ENCODE results near the gene UBASH3A.
"Not testable (repeated sequence)": the region's sequence is repeated elsewhere in the genome, so short reads cannot be mapped to it uniquely, and the experiment has no call there.

UBASH3A gene

DNA sequence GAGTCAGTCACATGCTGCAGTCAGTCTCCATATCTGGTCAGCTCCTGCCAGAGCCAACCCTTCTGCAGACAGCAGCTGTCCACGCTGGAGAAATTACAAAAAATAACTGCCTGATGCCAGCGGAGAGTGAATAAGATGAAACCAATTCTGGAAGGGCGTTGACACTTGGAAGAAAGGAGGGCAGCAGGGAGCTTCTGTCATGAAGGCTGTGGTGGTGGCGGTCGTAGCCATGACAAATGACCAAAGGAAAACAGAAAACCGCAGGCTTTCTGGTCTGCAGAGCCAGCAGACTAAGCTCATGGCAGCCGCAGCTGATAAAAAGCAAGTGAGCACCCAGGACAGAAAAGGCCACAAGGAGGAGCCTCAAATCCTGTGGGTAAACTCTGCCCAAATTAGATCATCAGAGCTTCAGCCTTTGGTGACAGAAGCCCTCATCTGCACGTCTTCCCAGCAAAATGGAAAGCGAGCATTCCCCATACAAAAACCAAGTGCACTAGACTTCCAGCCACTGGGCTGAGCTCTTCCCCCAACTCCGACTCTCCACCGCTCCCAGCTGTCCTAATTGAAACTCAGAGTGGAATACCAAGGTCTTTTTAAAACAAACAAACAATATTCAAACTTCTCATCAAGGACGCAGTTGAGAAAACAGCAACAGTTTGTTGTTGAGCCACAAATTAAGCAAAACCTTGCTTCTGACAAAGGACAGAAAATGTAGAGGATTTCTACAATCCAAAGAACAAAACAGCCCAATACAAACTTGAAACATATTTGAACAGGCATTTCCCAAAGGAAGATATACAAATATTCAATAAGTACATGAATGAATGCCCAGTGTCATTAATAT lies 63.7 kb downstream of the UBASH3A start:
- no peaks in the 10 kb centered on the region for H3K36me3 ChIP-seq
- peaks cover 0 to 30% (median 4%) of the 10 kb centered on the region in 11 experiments; a peak in 6 of 22 replicates for H3K27me3 ChIP-seq
- H3K4me1 ChIP-seq, result peaks cover 45 to 78% (median 65%) of the 10 kb centered on the region in 10 experiments
- no peaks in the 10 kb centered on the region for H3K9me3 ChIP-seq (replicated peaks in 1 of 11)
- no peak for TF ChIP-seq Cebpa-rat (IDR thresholded peaks at IDR 0.05)
- H3K27ac ChIP-seq, result no peak overlapping the region; a peak in 1 of 22 replicates
- no peak overlapping the region for H3K4me3 ChIP-seq
- H3K4me2 ChIP-seq, result peak overlapping the region; percentile 78 to 95 (median 90)
- H3K9ac ChIP-seq, result no peak overlapping the region
- H4K20me1 ChIP-seq, result peaks cover 0 to 26% (median 0%) of the 10 kb centered on the region in 11 experiments; a peak in 2 of 22 replicates

- Histone ChIP-seq H3K4me1 (peaks cover 41 to 69% (median 59%) of the 10 kb centered on the region in 10 experiments), H3K9me3 (replicated peaks in 1 of 11) (no peaks in the 10 kb centered on the region), H3K4me2 (peak overlapping the region in 1 of 11 experiments; percentile 13; a peak in 2 of 22 replicates), H3K36me3 (no peaks in the 10 kb centered on the region), H3K27ac (no peak overlapping the region), H4K20me1 (peaks cover 0 to 26% (median 0%) of the 10 kb centered on the region in 11 experiments; a peak in 2 of 22 replicates), H3K9ac (no peak overlapping the region), H3K4me3 (no peak overlapping the region), H3K27me3 (peaks cover 0 to 30% (median 4%) of the 10 kb centered on the region in 11 experiments; a peak in 6 of 22 replicates)
- no peak for TF ChIP-seq Cebpa-rat (IDR thresholded peaks at IDR 0.05)
Observed at GRCh38 chr21:42468491-42469131, 64.9 kb downstream of the UBASH3A start.

- Histone ChIP-seq H3K27ac (no peak overlapping the region), H3K9ac (no peak overlapping the region), H3K36me3 (no peaks in the 10 kb centered on the region), H3K27me3 (peaks cover 0 to 27% (median 4%) of the 10 kb centered on the region in 11 experiments; a peak in 6 of 22 replicates), H3K9me3 (replicated peaks in 1 of 11) (no peaks in the 10 kb centered on the region), H3K4me1 (peaks cover 42 to 69% (median 57%) of the 10 kb centered on the region in 10 experiments), H3K4me3 (no peak overlapping the region), H4K20me1 (peaks cover 0 to 26% (median 0%) of the 10 kb centered on the region in 11 experiments; a peak in 2 of 22 replicates), H3K4me2 (peak overlapping the region in 1 of 11 experiments; percentile 13; a peak in 1 of 22 replicates)
- no peak for TF ChIP-seq Cebpa-rat (IDR thresholded peaks at IDR 0.05)
Observed at GRCh38 chr21:42469272-42469671, 65.6 kb downstream of the UBASH3A start.

GRCh38 chr21:42469726-42470125 lies 66.0 kb downstream of the UBASH3A start:
- Histone ChIP-seq H3K4me1 (peaks cover 39 to 66% (median 53%) of the 10 kb centered on the region in 10 experiments), H3K27me3 (peaks cover 0 to 24% (median 4%) of the 10 kb centered on the region in 11 experiments; a peak in 6 of 22 replicates), H4K20me1 (peaks cover 0 to 24% (median 0%) of the 10 kb centered on the region in 11 experiments; a peak in 2 of 22 replicates)
- not testable (repeated sequence) for H3K27ac ChIP-seq; H3K9me3 ChIP-seq (replicated peaks in 1 of 11); H3K36me3 ChIP-seq; H3K9ac ChIP-seq; H3K4me2 ChIP-seq; H3K4me3 ChIP-seq

DNA sequence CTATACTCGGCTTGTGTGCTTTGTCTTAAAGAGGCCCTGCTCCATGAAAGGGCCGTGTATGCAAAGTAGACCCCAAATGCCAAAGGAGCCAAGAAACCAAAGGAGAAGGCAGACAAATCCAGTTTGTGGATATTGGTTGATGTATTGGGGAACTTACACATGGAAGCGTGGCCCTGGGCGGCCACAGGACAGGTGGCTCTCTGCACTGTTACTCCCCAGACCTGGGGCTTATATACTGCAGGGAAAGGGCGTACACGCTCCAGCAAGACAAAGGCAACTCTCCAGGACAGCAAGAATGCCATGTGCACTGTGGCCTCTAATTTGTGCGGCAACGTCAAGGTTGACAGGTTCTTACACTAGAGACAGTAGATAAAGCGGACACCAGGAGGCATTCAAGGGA lies 67.5 kb downstream of the UBASH3A start:
- no peak overlapping the region for H3K27ac ChIP-seq

DNA sequence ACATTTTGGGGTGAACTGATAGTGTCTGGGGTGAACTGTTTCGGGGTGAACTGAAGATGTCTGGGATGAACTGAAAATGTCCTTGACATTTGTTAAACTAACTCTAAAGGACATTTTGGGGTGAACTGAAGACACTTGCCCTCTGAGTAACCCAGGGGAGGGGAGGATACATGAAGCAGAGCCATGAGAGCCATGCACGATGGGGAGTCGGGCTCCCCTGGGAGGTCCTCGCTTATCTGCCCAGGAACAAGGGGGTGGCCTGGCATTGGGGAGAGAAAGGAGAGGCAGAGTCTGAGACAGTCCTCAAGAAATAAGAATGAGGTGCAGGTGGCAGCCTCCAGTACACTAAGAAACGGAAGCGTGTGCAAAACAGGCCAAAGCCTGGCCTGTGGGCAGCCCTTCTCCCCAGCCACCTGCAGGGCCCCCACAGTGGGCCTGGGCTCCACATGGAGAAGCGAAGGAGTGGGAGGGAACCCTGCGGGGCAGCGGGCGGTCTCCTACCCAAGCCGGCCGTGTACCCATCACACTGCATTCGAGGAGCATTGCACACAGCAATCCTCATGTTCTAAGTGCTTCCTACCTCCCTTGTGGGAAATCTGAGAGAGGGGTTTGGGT lies 68.1 kb downstream of the UBASH3A start:
- Histone ChIP-seq H3K27me3 (peaks cover 0 to 24% (median 4%) of the 10 kb centered on the region in 11 experiments; a peak in 6 of 22 replicates), H3K9me3 (replicated peaks in 1 of 11) (no peaks in the 10 kb centered on the region), H3K36me3 (no peaks in the 10 kb centered on the region), H3K27ac (no peak overlapping the region), H3K9ac (no peak overlapping the region), H3K4me3 (no peak overlapping the region), H3K4me2 (peak overlapping the region in 10 of 11 experiments; percentile 1 to 76 (median 57); a peak in 17 of 22 replicates), H4K20me1 (peaks cover 0 to 13% (median 0%) of the 10 kb centered on the region in 11 experiments; a peak in 1 of 22 replicates), H3K4me1 (peaks cover 18 to 45% (median 33%) of the 10 kb centered on the region in 10 experiments)
- no peak for TF ChIP-seq Cebpa-rat (IDR thresholded peaks at IDR 0.05)

More for the DNA sequence above, 67.5 kb downstream of the UBASH3A start:
- Histone ChIP-seq H4K20me1 (peaks cover 0 to 13% (median 0%) of the 10 kb centered on the region in 11 experiments; a peak in 1 of 22 replicates), H3K4me1 (peaks cover 24 to 51% (median 39%) of the 10 kb centered on the region in 10 experiments), H3K4me3 (no peak overlapping the region), H3K27me3 (peaks cover 0 to 24% (median 4%) of the 10 kb centered on the region in 11 experiments; a peak in 6 of 22 replicates), H3K9ac (no peak overlapping the region), H3K9me3 (replicated peaks in 1 of 11) (no peaks in the 10 kb centered on the region), H3K36me3 (no peaks in the 10 kb centered on the region), H3K4me2 (peak overlapping the region in 8 of 11 experiments; percentile 46 to 76 (median 64); a peak in 16 of 22 replicates)
- TF ChIP-seq Cebpa-rat (IDR thresholded peaks at IDR 0.05), result no peak

GRCh38 chr21:42472521-42472920 lies 68.8 kb downstream of the UBASH3A start:
- Histone ChIP-seq H3K4me2 (peak overlapping the region in 7 of 11 experiments; percentile 46 to 76 (median 69); a peak in 7 of 22 replicates), H4K20me1 (peaks cover 0 to 6% (median 0%) of the 10 kb centered on the region in 11 experiments; a peak in 1 of 22 replicates), H3K36me3 (no peaks in the 10 kb centered on the region), H3K27me3 (peaks cover 0 to 24% (median 4%) of the 10 kb centered on the region in 11 experiments; a peak in 6 of 22 replicates), H3K4me1 (peaks cover 11 to 38% (median 26%) of the 10 kb centered on the region in 10 experiments), H3K4me3 (no peak overlapping the region), H3K9ac (no peak overlapping the region), H3K27ac (no peak overlapping the region), H3K9me3 (replicated peaks in 1 of 11) (no peaks in the 10 kb centered on the region)
- TF ChIP-seq Cebpa-rat (IDR thresholded peaks at IDR 0.05), result no peak

- H4K20me1 ChIP-seq, result peaks cover 0 to 5% (median 0%) of the 10 kb centered on the region in 11 experiments; a peak in 1 of 22 replicates
- TF ChIP-seq Cebpa-rat (IDR thresholded peaks at IDR 0.05), result no peak
- H3K27ac ChIP-seq, result no peak overlapping the region
- peaks cover 6 to 29% (median 21%) of the 10 kb centered on the region in 10 experiments; a peak in 17 of 20 replicates for H3K4me1 ChIP-seq
- no peaks in the 10 kb centered on the region for H3K36me3 ChIP-seq
- H3K9me3 ChIP-seq (replicated peaks in 1 of 11), result no peaks in the 10 kb centered on the region
- H3K27me3 ChIP-seq, result peaks cover 0 to 17% (median 3%) of the 10 kb centered on the region in 11 experiments; a peak in 6 of 22 replicates
- H3K9ac ChIP-seq, result no peak overlapping the region
- H3K4me3 ChIP-seq, result no peak overlapping the region
- H3K4me2 ChIP-seq, result peak overlapping the region in 9 of 11 experiments; percentile 0 to 35 (median 13); a peak in 9 of 22 replicates
Observed at GRCh38 chr21:42473498-42474042, 69.9 kb downstream of the UBASH3A start.
